Glutamatergic neuron (in vitro differentiated cells): ENCODE measurements around the gene SULT1E1. TPM values are rescaled to one million over a fixed set of nuclear protein-coding genes. Genes with fewer than 3 reads are reported as not detected.

Experiments
- DNase-seq: peaks from one replicate; pipeline ENCODE4 v3.0.0; 2022
- H3K27ac Mint-ChIP-seq: one replicate; pipeline ENCODE4 v1.8.0; 2020; ENCODE audit warnings: mild to moderate bottlenecking, mixed read lengths, inconsistent platforms; ENCODE audit not compliant: unreplicated experiment
- H3K27me3 Mint-ChIP-seq: one replicate; pipeline ENCODE4 v1.8.0; 2020; ENCODE audit warnings: mild to moderate bottlenecking, moderate library complexity, mixed read lengths, inconsistent platforms; ENCODE audit not compliant: unreplicated experiment
- H3K36me3 Mint-ChIP-seq: one replicate; pipeline ENCODE4 v1.8.0; 2020; ENCODE audit warnings: mild to moderate bottlenecking, mixed read lengths, inconsistent platforms; ENCODE audit not compliant: unreplicated experiment
- H3K4me1 Mint-ChIP-seq: one replicate; pipeline ENCODE4 v1.8.0; 2020; ENCODE audit warnings: mild to moderate bottlenecking, low read depth, mixed read lengths, inconsistent platforms; ENCODE audit not compliant: unreplicated experiment
- H3K4me3 Mint-ChIP-seq: one replicate; pipeline ENCODE4 v1.8.0; 2020; ENCODE audit warnings: mild to moderate bottlenecking, mixed read lengths, inconsistent platforms; ENCODE audit not compliant: unreplicated experiment
- H3K9me3 Mint-ChIP-seq: one replicate; pipeline ENCODE4 v1.8.0; 2020; ENCODE audit warnings: mild to moderate bottlenecking, moderate library complexity, mixed read lengths, inconsistent platforms; ENCODE audit not compliant: unreplicated experiment
- total RNA-seq: library from RNA; stranded (reverse); fragmentation: NEBNext Ultra II Directional; extraction: Animal tissue kit (Norgen Biotek cat#: 25700); gene quantifications from one replicate; pipeline ENCODE4 v1.2.1, GENCODE V29; 2021; ENCODE audit not compliant: unreplicated experiment
- TF ChIP-seq, protein P1 (sequence below): fragments of 200-600 bp; sonication (generic); IDR thresholded peaks from one replicate; pipeline ENCODE4 v1.5.0; 2021; ENCODE audit not compliant: partially characterized antibody, unreplicated experiment

Gene SULT1E1
- total RNA-seq, 1 donor from 2014 or later: not detected

GRCh38 chr4:69877453-69877852, 17.5 kb upstream of the SULT1E1 start:
- H3K27ac Mint-ChIP-seq: no peak overlapping the region
- H3K4me1 Mint-ChIP-seq: no peaks in the 10 kb centered on the region
- no peaks in the 10 kb centered on the region for H3K36me3 Mint-ChIP-seq
- TF ChIP-seq, protein P1, sequence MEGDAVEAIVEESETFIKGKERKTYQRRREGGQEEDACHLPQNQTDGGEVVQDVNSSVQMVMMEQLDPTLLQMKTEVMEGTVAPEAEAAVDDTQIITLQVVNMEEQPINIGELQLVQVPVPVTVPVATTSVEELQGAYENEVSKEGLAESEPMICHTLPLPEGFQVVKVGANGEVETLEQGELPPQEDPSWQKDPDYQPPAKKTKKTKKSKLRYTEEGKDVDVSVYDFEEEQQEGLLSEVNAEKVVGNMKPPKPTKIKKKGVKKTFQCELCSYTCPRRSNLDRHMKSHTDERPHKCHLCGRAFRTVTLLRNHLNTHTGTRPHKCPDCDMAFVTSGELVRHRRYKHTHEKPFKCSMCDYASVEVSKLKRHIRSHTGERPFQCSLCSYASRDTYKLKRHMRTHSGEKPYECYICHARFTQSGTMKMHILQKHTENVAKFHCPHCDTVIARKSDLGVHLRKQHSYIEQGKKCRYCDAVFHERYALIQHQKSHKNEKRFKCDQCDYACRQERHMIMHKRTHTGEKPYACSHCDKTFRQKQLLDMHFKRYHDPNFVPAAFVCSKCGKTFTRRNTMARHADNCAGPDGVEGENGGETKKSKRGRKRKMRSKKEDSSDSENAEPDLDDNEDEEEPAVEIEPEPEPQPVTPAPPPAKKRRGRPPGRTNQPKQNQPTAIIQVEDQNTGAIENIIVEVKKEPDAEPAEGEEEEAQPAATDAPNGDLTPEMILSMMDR: no peak
- H3K4me3 Mint-ChIP-seq: no peak overlapping the region
- no peak for DNase-seq
- H3K9me3 Mint-ChIP-seq: no peaks in the 10 kb centered on the region
- H3K27me3 Mint-ChIP-seq: no peaks in the 10 kb centered on the region

- no peaks in the 10 kb centered on the region for H3K4me1 Mint-ChIP-seq
- no peaks in the 10 kb centered on the region for H3K9me3 Mint-ChIP-seq
- DNase-seq: no peak
- no peak overlapping the region for H3K4me3 Mint-ChIP-seq
- H3K36me3 Mint-ChIP-seq: peaks cover 3% of the 10 kb centered on the region
- TF ChIP-seq, protein P1: no peak
- H3K27ac Mint-ChIP-seq: no peak overlapping the region
- no peaks in the 10 kb centered on the region for H3K27me3 Mint-ChIP-seq
Measured at GRCh38 chr4:69876071-69876470, 16.1 kb upstream of the SULT1E1 start.

DNA sequence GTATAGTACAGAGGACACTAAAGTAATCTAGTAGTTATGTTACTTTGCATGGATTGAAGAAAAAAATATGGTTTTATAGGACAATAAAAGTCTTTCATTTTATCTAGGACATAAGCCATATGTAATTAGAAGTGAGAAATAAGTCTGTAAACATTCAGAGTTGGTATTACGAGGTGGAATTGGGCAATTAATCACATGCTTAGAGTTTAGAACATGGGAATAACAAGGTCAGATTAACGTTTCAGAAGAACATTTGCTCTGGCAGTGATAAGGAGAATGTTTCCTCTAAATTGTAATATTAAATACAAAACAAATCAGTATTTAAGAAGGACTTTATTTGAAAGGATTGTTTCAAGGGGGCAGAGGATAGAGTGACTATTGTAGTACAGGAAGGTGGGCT, 15.6 kb upstream of the SULT1E1 start:
- no peak for DNase-seq
- H3K36me3 Mint-ChIP-seq: peaks cover 3% of the 10 kb centered on the region
- H3K27me3 Mint-ChIP-seq: no peaks in the 10 kb centered on the region
- H3K4me1 Mint-ChIP-seq: no peaks in the 10 kb centered on the region
- no peak overlapping the region for H3K27ac Mint-ChIP-seq
- no peak overlapping the region for H3K4me3 Mint-ChIP-seq
- TF ChIP-seq, protein P1: no peak
- H3K9me3 Mint-ChIP-seq: no peaks in the 10 kb centered on the region

GRCh38 chr4:69874507-69874906, 14.6 kb upstream of the SULT1E1 start:
- Mint-ChIP-seq H3K4me3 (no peak overlapping the region), H3K9me3 (no peaks in the 10 kb centered on the region), H3K27ac (no peak overlapping the region)

GRCh38 chr4:69861756-69862155, 1.8 kb upstream of the SULT1E1 start:
- Mint-ChIP-seq H3K27me3 (no peaks in the 10 kb centered on the region), H3K4me1 (no peaks in the 10 kb centered on the region), H3K27ac (no peak overlapping the region), H3K4me3 (no peak overlapping the region), H3K9me3 (no peaks in the 10 kb centered on the region), H3K36me3 (no peaks in the 10 kb centered on the region)
- DNase-seq: no peak
- TF ChIP-seq, protein P1: no peak

More at GRCh38 chr4:69874507-69874906, 14.6 kb upstream of the SULT1E1 start:
- no peaks in the 10 kb centered on the region for H3K4me1 Mint-ChIP-seq
- no peak for DNase-seq
- TF ChIP-seq, protein P1: no peak
- H3K36me3 Mint-ChIP-seq: peaks cover 3% of the 10 kb centered on the region
- H3K27me3 Mint-ChIP-seq: no peaks in the 10 kb centered on the region
